HepG2 (cell line): ENCODE data around the gene TLCD3B. TPM values are rescaled to one million over a fixed set of nuclear protein-coding genes. Genes with fewer than 3 reads are reported as not detected.
A peak's percentile ranks its signal among the peaks of the same experiment; 100 is the strongest.

Experiments used
- ARNTL ChIP-seq: sonication (generic); formaldehyde crosslinking; IDR thresholded peaks from 2 replicates; pipeline ENCODE4 v1.4.0; 2020; ENCODE audit warnings: mild to moderate bottlenecking, missing genetic modification reagents
- BRCA1 ChIP-seq: sonication (generic); formaldehyde crosslinking; IDR thresholded peaks from 2 replicates; pipeline ENCODE4 v1.4.0; 2020; ENCODE audit warnings: missing genetic modification reagents
- FOXK1 ChIP-seq: sonication (generic); formaldehyde crosslinking; IDR thresholded peaks from 2 replicates; pipeline ENCODE4 v1.4.0; 2020; ENCODE audit warnings: low read depth, missing genetic modification reagents, borderline replicate concordance
- GPN1 ChIP-seq: sonication (generic); formaldehyde crosslinking; IDR thresholded peaks from 2 replicates; pipeline ENCODE4 v1.5.1; 2020; ENCODE audit warnings: missing genetic modification reagents, borderline replicate concordance
- HMG20A ChIP-seq: IDR thresholded peaks from 2 replicates; pipeline ENCODE4 v1.6.1; 2016; ENCODE audit warnings: borderline replicate concordance
- KAT7 ChIP-seq: IDR thresholded peaks from 2 replicates; pipeline ENCODE4 v1.6.1; 2018; ENCODE audit warnings: borderline replicate concordance, missing compliant biosample characterization
- KDM1A ChIP-seq: IDR thresholded peaks from 2 replicates; pipeline ENCODE4 v1.6.1; 2016; ENCODE audit warnings: missing compliant biosample characterization
- MLX ChIP-seq: IDR thresholded peaks from 2 replicates; pipeline ENCODE4 v1.6.1; 2016
- NRL ChIP-seq: sonication (generic); formaldehyde crosslinking; IDR thresholded peaks from 2 replicates; pipeline ENCODE4 v1.5.0; 2020; ENCODE audit warnings: missing genetic modification reagents, mild to moderate bottlenecking, moderate library complexity, borderline replicate concordance
- PHF5A ChIP-seq: IDR thresholded peaks from one replicate; pipeline ENCODE4 v1.6.1; 2018; ENCODE audit warnings: low read depth, missing genetic modification reagents; ENCODE audit not compliant: unreplicated experiment
- RBM39 ChIP-seq: fragments of 200-400 bp; formaldehyde crosslinking; IDR thresholded peaks from one replicate; pipeline ENCODE4 v1.6.1; 2018; ENCODE audit warnings: antibody characterized with exemption, mild to moderate bottlenecking, low read depth, low read length; ENCODE audit not compliant: poor library complexity, severe bottlenecking
- SP5 ChIP-seq: IDR thresholded peaks from 2 replicates; pipeline ENCODE4 v1.6.1; 2016; ENCODE audit warnings: low read depth, borderline replicate concordance
- TEF ChIP-seq: sonication (generic); formaldehyde crosslinking; IDR thresholded peaks from 2 replicates; pipeline ENCODE4 v1.5.0; 2020; ENCODE audit warnings: missing genetic modification reagents
- ZNF253 ChIP-seq: sonication (generic); formaldehyde crosslinking; IDR thresholded peaks from 2 replicates; pipeline ENCODE4 v1.8.0; 2022; ENCODE audit warnings: mild to moderate bottlenecking, missing genetic modification reagents, borderline replicate concordance
- ZNF33B ChIP-seq: sonication (generic); formaldehyde crosslinking; IDR thresholded peaks from 2 replicates; pipeline ENCODE4 v1.5.1; 2020; ENCODE audit warnings: mild to moderate bottlenecking, missing genetic modification reagents
- ZNF513 ChIP-seq: sonication (generic); formaldehyde crosslinking; conservative IDR thresholded peaks from 2 replicates; pipeline ENCODE4 v1.5.0; 2020; ENCODE audit warnings: missing genetic modification reagents
- polyA plus RNA-seq, 8 experiments: library from polyadenylated mRNA; depleted of rRNA in 3 of 8; stranded (reverse) in 7 of 8; unstranded in 1 of 8; fragments of >200 nt; fragmentation: Illumina TruSeq in 4 of 8; extraction: Trizol in 4 of 8; gene quantifications; 2 replicates each; pipeline versions ENCODE4 v1.2.1 to v1.2.3, GENCODE V29; 2011 to 2016; ENCODE audit warnings: low read depth in 4 of 8, missing spikeins in 1 of 8, mixed read lengths in 1 of 8; ENCODE audit not compliant: insufficient read depth in 1 of 8
- total RNA-seq, 5 experiments: library from RNA; depleted of rRNA; stranded (reverse); fragments of >200 nt; fragmentation: Illumina TruSeq; extraction: Trizol; gene quantifications; 2 replicates each; pipeline ENCODE4 v1.2.3, GENCODE V29; 2016; ENCODE audit warnings: low read depth in 1 of 5
- TF ChIP-seq, protein P1 (sequence below): sonication (generic); formaldehyde crosslinking; IDR thresholded peaks from 2 replicates; pipeline ENCODE4 v1.8.0; 2022; ENCODE audit warnings: missing genetic modification reagents, mild to moderate bottlenecking, borderline replicate concordance
- TF ChIP-seq, protein P2 (sequence below): sonication (generic); formaldehyde crosslinking; IDR thresholded peaks from 2 replicates; pipeline ENCODE4 v1.5.1; 2020; ENCODE audit warnings: mild to moderate bottlenecking, moderate library complexity, missing genetic modification reagents
- TF ChIP-seq, protein P3 (sequence below): conservative IDR thresholded peaks from 2 replicates; pipeline ENCODE4 v1.6.1; 2018; ENCODE audit warnings: missing genetic modification reagents
- TF ChIP-seq, protein P4 (sequence below): sonication (generic); formaldehyde crosslinking; IDR thresholded peaks from 2 replicates; pipeline ENCODE4 v1.5.0; 2020; ENCODE audit warnings: missing genetic modification reagents

Gene TLCD3B
- total and polyA plus RNA-seq, 2 of the 13 experiments (the other 11 are each of a cell fraction or from before 2014, with no cell fraction given): not detected

DNA sequence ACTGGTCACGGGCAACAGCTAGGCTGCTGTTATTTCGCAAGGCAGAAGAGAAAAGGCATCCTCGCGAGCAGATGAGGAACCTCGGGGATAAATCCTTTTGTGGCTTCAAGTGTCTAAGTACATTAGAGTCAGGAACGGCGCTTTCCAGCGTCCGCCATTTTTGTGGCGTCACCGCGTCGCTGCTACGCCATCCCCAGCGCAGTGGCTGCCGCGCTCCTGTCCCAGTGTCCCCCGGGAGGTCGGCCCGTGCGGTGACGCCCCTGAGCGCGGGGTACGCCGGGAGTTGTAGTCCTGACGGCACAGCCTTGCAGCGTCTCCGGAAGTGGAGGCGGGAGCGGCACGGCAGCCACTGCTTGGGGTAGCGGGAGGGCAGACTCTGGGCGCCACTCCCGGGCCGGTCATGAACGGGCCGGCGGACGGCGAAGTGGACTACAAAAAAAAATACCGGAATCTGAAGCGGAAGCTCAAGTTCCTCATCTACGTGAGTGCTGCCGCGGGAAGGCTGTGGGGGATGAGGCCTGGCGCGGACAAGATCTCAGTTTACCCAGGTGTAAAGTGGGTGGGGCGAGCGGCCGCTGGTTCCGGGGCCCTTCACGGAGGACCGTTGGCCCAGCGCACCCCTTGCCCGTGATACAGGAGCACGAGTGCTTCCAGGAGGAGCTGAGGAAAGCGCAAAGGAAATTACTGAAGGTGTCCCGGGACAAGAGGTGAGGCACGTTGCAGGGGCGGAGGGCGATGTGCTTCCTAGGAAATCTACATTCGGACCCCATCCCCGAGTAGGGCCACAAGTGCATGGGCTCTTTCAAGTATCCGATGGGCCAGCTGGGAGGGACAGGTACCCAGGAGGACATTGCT is 34.9 kb downstream of the TLCD3B start, which contains the start of gene INO80E (continued):
- peak; percentile 80 for TF ChIP-seq PHF5A (CRISPR knock-in tag)
- no peak; the same call in 1 of the 2 replicates for TF ChIP-seq TEF (CRISPR knock-in tag)
- no peak for TF ChIP-seq GPN1 (CRISPR knock-in tag)
- TF ChIP-seq SP5: peak; percentile 89
- peak; percentile 85; the same call in 1 of the 2 replicates for TF ChIP-seq FOXK1 (CRISPR knock-in tag)
- peak; percentile 86 for TF ChIP-seq ARNTL
- TF ChIP-seq HMG20A (CRISPR knock-in tag): no peak
- TF ChIP-seq RBM39: peak; percentile 84
- peak; percentile 17; the same call in 1 of the 2 replicates for TF ChIP-seq ZNF33B (CRISPR knock-in tag)
- TF ChIP-seq KAT7 (CRISPR knock-in tag): peak; percentile 48
- no peak for TF ChIP-seq ZNF253 (CRISPR knock-in tag)
- TF ChIP-seq BRCA1 (CRISPR knock-in tag): peak; percentile 76
- 0 out of 2 replicates have a peak, but pooled peaks have one; percentile 41 for TF ChIP-seq ZNF513 (CRISPR knock-in tag)
- TF ChIP-seq, protein P1, sequence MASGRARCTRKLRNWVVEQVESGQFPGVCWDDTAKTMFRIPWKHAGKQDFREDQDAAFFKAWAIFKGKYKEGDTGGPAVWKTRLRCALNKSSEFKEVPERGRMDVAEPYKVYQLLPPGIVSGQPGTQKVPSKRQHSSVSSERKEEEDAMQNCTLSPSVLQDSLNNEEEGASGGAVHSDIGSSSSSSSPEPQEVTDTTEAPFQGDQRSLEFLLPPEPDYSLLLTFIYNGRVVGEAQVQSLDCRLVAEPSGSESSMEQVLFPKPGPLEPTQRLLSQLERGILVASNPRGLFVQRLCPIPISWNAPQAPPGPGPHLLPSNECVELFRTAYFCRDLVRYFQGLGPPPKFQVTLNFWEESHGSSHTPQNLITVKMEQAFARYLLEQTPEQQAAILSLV (CRISPR knock-in tag): peak; percentile 74; the same call in 1 of the 2 replicates
- peak; percentile 72; the same call in 1 of the 2 replicates for TF ChIP-seq MLX (CRISPR knock-in tag)
- peak; percentile 77; the same call in 1 of the 2 replicates for TF ChIP-seq KDM1A
- TF ChIP-seq, protein P2, sequence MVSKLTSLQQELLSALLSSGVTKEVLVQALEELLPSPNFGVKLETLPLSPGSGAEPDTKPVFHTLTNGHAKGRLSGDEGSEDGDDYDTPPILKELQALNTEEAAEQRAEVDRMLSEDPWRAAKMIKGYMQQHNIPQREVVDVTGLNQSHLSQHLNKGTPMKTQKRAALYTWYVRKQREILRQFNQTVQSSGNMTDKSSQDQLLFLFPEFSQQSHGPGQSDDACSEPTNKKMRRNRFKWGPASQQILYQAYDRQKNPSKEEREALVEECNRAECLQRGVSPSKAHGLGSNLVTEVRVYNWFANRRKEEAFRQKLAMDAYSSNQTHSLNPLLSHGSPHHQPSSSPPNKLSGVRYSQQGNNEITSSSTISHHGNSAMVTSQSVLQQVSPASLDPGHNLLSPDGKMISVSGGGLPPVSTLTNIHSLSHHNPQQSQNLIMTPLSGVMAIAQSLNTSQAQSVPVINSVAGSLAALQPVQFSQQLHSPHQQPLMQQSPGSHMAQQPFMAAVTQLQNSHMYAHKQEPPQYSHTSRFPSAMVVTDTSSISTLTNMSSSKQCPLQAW: peak; percentile 95
- peak; percentile 71 for TF ChIP-seq NRL (CRISPR knock-in tag)
- TF ChIP-seq, protein P3, sequence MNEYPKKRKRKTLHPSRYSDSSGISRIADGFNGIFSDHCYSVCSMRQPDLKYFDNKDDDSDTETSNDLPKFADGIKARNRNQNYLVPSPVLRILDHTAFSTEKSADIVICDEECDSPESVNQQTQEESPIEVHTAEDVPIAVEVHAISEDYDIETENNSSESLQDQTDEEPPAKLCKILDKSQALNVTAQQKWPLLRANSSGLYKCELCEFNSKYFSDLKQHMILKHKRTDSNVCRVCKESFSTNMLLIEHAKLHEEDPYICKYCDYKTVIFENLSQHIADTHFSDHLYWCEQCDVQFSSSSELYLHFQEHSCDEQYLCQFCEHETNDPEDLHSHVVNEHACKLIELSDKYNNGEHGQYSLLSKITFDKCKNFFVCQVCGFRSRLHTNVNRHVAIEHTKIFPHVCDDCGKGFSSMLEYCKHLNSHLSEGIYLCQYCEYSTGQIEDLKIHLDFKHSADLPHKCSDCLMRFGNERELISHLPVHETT: peak; percentile 90
- TF ChIP-seq, protein P4, sequence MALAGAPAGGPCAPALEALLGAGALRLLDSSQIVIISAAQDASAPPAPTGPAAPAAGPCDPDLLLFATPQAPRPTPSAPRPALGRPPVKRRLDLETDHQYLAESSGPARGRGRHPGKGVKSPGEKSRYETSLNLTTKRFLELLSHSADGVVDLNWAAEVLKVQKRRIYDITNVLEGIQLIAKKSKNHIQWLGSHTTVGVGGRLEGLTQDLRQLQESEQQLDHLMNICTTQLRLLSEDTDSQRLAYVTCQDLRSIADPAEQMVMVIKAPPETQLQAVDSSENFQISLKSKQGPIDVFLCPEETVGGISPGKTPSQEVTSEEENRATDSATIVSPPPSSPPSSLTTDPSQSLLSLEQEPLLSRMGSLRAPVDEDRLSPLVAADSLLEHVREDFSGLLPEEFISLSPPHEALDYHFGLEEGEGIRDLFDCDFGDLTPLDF (CRISPR knock-in tag): peak; percentile 2; the same call in 1 of the 2 replicates
